Smooth muscle cell of the brain vasculature (primary cell): Measurements from ENCODE around the gene C12orf75.
"Not testable (repeated sequence)": the region's sequence is repeated elsewhere in the genome, so short reads cannot be mapped to it uniquely, and the experiment has no call there.

ENCODE experiments used
- DNase-seq: peaks from one replicate; pipeline ENCODE4 v3.0.0-alpha.2; 2012; ENCODE audit warnings: low read depth, low spot score

Gene C12orf75

DNA sequence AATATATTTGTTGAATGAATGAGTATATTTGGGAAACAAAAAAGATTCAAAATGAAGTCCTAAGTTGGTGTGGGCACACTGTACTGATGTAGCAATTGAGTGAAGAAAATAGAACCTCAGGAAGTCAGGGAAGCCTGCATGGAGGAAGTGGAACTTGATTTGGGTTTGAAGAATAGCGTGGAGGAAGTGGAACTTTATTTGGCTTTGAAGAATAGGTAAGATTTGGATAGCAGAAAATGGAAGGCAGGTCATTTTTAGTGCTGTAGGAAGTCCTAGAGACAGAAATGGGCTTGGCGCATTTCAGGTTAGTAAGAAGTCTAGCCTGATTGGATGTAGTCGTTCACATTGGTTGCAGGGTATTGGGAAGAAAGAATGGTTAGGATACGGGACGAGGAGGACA is 5.4 kb downstream of the C12orf75 start:
- no peak for DNase-seq

DNA sequence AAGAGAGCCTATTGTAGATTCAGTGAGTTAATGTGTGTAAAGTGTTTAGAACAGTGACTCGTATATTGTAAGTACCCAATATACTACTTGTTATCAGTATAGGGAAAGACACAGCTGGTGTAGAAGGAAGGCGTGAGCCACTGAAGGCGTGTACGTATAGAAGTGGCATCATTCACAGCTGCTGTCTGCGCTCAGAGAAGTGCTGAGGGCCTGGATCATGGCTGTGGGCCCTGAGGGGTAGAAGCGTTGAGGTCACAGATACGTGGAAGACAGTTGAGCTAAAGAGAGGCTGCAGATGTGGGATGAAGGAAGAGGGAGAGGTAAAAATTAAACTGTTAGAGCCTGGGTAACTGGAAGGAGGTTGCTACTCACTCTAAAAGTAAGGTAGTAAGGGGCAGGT is 5.9 kb downstream of the C12orf75 start:
- DNase-seq = no peak

- DNase-seq = no peak
Measured at GRCh38 chr12:105337391-105337790, 6.9 kb downstream of the C12orf75 start.

DNA sequence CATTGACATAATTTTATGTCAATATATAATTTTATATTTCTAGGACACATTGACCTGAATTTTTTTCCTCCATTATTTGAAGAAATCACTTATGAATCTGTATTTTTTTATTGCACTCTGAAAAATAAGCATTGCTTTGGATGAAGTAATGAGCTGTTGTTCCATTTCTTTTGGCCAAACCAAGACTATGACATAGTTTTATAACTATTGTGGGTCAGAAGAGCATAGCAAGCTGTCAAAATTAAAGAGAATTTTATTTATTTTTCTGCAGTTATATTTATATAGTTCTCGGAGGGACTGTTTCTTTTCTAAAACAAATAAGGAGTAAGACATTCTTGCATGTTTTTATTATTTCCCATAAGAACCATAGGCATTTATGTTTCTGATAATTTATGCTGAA is 8.5 kb downstream of the C12orf75 start:
- DNase-seq = no peak

GRCh38 chr12:105341010-105341409 is 10.5 kb downstream of the C12orf75 start:
- no peak for DNase-seq

DNA sequence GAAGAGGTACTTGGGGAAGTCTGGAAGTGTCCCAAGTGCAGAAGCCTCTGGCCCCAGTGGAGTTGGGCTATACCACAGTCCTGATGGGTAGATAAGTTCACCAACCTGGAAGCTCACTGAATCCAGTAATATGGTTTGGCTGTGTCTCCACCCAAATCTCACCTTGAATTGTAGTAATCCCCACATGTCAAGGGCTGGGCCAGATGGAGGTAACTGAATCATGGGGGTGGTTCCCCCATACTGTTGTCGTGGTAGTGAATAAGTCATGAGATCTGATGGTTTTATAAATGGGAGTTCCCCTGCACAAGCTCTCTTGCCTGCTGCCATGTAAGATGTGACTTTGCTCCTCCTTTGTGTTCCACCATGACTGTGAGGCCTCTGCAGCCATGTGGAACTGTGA is 11.1 kb downstream of the C12orf75 start:
- DNase-seq = not testable (repeated sequence)

DNA sequence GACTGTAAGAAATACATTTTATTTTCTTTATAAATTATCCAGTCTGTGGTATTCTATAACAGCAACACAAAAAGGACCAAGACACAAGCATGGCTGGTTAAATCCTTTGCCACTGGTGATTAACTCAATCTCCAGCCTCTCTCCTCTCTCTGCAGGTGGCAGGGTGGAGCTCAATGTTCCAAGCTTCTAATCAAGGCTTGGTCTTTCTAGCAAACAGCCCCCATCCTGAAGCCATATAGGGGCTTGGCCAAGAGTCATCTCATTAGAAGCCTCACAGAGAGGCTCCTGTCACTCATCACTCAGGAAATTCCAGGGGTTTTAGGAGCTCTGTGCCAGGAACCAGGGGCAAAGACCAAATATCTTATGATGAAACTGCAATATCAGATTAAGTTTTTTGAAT is 12.0 kb downstream of the C12orf75 start:
- DNase-seq = no peak

- no peak for DNase-seq
Measured at GRCh38 chr12:105343836-105344235, 13.3 kb downstream of the C12orf75 start.

DNA sequence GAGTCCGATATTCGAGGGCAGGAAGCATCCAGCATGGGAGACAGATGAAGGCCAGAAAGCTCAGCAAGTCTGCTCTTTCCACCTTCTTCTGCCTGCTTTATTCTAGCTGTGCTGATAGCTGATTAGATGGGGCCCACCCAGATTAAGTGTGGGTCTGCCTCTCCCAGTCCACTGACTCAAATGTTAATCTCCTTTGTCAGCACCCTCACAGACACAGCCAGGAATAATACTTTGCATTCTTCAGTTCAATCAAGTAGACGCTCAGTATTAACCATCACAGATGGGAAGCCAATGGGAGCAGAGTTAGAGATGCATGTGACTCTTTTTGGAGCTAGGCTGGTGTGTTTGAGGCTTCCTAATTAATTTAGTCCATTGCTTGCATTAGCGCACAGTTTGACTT is 17.0 kb downstream of the C12orf75 start:
- DNase-seq = no peak

GRCh38 chr12:105348142-105348541 is 17.7 kb downstream of the C12orf75 start:
- no peak for DNase-seq

- DNase-seq = no peak
Measured at GRCh38 chr12:105348561-105348960, 18.1 kb downstream of the C12orf75 start.

DNA sequence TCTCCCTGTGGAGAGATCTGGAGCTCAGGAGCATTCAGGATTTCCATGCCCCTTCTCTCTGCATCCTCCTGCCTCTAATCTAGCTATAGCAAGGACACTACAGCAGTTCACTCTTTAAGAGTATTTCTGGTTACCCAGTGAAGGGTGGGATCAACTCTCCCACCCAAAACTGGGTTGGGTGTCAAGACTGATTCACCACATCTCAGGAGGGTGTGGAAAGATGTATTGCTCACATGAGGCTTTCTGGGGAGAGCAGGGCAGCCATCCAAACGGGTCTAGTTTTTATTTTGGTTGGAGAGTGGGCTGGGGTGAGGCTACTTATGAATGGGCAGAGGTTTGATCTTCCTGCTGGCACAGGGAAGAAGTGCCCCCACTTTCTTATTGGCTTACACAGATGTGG is 18.6 kb downstream of the C12orf75 start:
- DNase-seq = no peak

- DNase-seq = no peak
Measured at GRCh38 chr12:105351523-105351922, 21.0 kb downstream of the C12orf75 start.

DNA sequence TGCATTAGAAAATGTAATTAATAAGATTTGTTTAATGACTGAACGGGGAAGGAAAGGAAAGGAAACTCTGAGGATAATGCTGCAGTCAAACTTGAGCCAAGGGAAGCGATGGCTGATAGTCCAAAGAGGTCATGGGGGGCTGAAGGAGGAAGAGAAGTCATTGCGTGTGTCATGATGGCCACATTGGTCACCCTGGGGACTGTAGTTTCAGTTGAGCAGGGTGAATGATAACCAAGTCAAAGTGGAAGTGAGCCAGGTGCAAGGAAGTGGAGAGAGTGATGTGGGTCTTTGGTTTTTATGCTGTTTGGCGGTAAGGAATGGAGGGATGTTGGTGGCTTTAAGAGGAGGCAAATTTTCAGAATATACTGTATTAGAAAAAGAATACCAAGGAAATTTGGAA is 21.6 kb downstream of the C12orf75 start:
- no peak for DNase-seq

DNA sequence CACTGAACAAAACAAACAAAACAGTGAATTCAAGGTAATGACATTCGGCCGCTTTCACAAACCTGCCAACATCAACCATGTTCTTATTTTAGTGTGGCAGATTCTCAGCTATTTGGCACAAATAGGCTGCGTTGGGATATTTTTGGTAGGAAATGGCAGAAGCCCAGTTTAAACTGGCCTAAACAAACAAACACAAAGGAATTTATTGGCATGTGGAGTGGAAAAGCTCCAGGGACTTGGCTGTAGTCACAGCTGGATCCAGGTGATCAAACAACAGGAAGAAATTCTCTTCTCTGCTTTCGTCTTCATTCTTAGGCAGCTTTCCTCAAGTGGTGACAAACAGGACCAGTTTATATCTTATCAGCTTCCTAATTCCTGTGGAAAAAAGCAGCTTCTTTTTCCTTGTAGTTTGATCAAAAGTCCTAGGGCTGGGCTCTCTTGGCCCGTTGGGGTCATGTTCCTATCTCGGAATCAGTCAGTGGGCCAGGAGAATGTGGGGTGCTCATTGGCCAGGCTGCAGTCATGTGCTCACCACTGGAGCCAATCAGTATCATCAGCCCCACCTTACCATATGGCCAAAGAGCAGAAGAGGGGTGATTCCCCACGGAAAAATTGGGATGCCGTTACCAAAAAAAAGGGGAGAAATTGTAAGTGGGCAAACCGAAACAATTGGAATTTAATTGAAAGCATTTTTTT is 22.6 kb downstream of the C12orf75 start:
- DNase-seq = no peak

- DNase-seq = no peak
Measured at GRCh38 chr12:105355752-105356151, 25.3 kb downstream of the C12orf75 start.

DNA sequence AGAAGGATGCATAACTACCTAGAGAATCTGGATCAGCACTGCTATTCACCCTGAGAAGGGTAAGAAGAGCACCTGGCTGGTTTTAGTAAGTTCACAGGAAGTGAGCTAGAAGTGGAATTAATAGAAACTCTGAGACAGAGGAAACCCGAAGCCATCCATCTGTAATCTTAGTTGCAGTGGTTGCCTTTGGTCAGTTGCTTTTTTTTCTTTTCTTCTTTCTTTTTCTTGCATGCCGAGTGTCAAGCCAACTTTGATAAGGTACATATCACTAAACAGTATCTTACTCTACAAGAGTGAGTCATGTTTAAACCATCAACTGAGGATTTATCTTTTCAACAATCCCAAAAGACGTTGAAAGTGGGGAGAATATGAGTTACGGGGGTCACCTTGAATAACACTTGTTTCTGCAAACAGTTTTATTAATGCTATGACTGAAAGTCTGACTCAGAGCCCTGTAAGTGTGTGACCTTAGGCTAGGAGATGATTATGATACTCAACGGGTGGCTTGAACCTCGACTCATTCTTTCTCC is 26.7 kb downstream of the C12orf75 start:
- no peak for DNase-seq

- DNase-seq = no peak
Measured at GRCh38 chr12:105358789-105359188, 28.3 kb downstream of the C12orf75 start.

DNA sequence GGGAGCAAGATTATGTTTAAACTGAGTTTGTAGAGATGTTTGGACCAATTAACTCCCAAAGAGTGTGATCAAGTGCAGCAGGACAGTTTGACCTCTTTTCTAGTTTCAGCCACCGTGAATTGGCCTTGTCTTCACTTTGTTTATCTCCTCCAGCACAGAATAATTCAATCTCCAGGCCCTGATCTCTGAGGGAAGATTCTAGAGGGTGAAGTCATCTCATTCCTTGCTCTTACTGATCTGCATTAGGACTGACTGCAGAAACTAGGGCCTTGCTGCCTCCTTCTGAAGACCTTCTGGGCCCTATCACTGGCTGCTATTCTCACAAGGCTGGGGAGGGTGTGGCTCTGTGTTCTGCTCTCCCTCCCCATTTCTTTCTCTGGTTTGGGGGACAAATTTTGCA is 29.4 kb downstream of the C12orf75 start:
- DNase-seq = no peak

GRCh38 chr12:105363890-105364289 is 33.4 kb downstream of the C12orf75 start:
- no peak for DNase-seq

DNA sequence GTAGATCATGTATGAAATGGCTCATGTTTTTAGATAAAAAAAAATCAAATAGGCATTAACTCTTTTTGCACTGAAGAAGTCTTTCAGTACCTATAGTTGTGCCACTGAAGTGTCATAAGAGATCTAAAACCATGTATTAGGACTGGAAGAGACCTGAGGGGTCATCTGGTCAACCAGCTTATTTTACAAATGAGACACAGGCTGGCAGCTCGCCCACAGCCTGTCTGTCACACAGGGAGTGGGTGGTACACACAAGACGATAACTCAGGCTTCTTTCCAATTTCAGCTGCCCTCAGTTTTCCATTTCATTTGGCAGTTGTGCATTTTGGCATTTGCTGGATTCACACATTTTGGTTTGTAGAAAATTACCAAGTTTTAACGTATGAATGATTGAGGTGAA is 34.7 kb downstream of the C12orf75 start:
- no peak for DNase-seq

DNA sequence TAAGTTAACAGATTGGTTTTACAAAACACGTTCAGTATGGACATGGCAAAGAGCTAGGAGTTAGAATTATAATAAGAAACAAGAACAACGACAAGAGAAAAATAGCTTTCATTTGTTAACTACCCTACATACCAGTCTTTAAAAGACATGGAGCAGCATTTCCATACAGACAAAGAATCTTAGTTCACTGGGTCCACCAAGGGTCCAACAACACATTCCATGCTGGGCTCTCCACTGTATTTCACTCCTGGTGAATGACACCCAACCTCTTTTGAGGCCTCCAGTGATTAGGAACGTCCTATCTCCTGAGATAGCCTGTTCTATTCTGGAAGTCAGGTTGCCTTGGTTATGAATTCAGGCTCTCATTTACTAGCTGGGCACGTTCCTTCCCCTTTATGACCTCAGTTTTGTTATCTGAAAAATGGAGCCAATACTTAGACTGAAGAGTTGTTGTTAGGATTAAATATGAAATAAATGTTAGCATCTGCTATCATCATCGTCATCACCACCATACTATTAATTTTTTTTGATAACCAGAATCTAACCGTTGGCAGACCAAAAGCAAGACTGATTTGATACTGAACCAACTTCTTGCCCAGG is 37.7 kb downstream of the C12orf75 start:
- no peak for DNase-seq

- DNase-seq = no peak
Measured at GRCh38 chr12:105369014-105369413, 38.5 kb downstream of the C12orf75 start.
